HG02623 (cell line): ENCODE data around the gene HEPHL1.
"Not testable (repeated sequence)": the region's sequence is repeated elsewhere in the genome, so short reads cannot be mapped to it uniquely, and the experiment has no call there.

Source experiments
- ATAC-seq: cut with Tn5 transposase; IDR thresholded peaks from one replicate; pipeline ENCODE4 v1.9.1; 2021; ENCODE audit warnings: moderate library complexity; ENCODE audit not compliant: unreplicated experiment

Gene HEPHL1

GRCh38 chr11:94149431-94150017 lies 128.4 kb downstream of the HEPHL1 start:
- no peak for ATAC-seq

GRCh38 chr11:94150056-94150455 lies 128.9 kb downstream of the HEPHL1 start:
- no peak for ATAC-seq

GRCh38 chr11:94150704-94151685 lies 129.8 kb downstream of the HEPHL1 start:
- no peak for ATAC-seq

DNA sequence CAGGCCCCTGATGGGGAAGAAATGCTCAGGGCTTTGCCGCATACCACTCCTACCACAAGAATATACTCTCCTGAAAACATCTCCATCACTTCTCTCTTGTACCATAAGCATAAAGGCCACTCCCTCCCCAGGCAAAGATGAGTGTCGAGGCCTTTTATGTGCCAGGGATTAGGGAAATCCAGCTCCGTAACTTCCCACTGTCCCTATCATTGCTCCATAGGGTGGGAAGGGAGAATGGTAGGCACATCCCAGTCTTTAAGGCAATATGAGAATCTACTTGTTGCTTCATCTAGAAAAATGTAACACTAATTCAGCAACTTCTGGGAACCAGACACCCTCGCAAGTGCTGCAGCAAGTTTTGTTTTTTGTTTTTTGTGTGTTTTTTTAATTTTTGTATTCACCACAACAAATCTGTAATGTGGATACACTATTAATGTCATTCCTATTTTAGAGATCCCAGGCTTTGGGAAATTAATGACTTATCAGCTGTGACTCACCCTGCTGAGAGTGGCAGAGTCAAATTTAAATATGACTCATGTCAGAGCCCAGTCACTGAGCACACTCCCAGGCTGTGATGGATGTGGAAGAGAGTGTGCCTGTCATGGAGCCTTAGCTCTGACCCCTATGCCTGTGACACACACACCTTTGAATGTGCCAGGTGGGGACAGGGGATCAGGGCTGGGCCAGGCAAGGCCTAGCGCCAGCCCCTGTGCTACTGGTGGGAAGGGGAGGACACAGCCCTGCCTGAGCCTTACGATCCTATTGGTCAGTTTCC lies 130.9 kb downstream of the HEPHL1 start:
- peak; percentile 59 for ATAC-seq

DNA sequence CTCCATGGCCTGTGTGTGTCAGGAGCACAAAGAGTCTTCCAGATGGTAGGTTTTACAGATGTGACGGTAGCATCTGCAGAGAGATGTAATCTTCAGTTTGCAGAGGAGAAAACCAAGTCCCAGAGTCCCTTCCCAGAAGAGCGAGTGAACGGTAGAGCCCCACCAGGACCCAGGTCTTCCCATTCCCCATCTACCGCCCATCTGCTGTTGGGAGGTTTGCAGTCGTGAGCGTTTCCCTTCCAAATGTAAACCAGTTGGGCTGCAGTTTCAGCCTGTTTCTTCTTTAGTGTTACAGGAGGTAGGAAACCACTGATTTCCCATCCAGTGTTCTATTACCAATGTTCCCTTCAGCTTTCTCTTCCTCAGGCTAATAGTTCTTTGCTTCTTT lies 131.5 kb downstream of the HEPHL1 start:
- ATAC-seq: no peak

DNA sequence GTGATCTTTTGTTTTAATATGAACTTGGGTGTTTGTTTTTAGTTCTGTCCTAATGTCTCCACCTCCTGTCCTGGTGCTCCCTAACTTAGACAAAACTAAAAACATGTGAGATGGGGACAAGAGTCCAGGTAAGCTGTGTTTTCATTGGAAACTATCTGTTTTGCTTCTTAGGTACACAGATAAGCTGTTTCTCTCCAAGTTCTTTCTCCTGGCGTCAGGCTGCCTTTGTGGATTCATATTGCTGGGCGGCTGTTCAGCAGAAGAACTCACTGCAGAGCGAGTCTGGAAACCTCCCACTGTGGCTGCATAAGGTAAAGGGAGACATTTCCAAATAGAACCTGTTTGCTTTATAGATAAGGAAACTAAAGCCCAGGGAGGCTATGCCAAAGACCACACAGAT lies 132.2 kb downstream of the HEPHL1 start:
- ATAC-seq: no peak

DNA sequence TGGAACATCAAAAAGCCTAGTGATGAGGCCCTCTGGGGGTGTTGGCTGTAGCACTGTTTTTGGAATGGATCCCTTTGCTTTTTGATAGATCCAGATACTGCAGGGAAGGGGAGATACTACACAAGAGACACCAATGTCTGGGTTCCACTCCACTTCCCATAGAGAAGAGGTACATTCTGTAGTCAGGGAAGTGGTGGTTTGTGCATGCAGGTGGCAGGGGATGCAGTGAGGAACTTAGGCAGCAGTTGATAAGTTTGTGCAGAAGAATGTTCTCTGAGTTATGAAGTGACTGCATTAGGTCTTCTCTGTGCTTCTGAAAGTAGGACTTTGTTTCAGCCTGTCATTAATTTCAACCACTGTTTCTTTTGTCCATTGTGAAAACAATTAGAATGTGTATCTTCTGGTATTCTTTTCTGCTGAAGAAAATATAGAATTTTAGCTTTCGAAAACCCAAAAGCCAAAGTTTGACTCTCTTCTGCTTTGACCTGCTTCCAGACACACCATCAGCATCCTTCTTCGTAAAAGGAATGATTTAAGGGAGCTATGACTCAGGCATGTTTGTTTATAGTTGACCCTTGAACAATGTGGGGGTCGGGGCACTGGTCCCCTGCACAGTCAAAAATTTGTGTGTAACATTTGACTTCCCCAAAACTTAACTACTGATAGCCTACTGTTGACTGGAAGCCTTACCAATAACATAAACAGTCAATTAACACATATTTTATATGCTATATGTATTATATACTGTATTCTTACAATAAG lies 133.1 kb downstream of the HEPHL1 start:
- no peak for ATAC-seq

GRCh38 chr11:94157339-94157738 lies 136.2 kb downstream of the HEPHL1 start:
- ATAC-seq: not testable (repeated sequence)
